ENCODE data around the gene NXF2. TPM values are rescaled to one million over a fixed set of nuclear protein-coding genes. Genes with fewer than 3 reads are reported as not detected.

NXF2 gene, protein sequence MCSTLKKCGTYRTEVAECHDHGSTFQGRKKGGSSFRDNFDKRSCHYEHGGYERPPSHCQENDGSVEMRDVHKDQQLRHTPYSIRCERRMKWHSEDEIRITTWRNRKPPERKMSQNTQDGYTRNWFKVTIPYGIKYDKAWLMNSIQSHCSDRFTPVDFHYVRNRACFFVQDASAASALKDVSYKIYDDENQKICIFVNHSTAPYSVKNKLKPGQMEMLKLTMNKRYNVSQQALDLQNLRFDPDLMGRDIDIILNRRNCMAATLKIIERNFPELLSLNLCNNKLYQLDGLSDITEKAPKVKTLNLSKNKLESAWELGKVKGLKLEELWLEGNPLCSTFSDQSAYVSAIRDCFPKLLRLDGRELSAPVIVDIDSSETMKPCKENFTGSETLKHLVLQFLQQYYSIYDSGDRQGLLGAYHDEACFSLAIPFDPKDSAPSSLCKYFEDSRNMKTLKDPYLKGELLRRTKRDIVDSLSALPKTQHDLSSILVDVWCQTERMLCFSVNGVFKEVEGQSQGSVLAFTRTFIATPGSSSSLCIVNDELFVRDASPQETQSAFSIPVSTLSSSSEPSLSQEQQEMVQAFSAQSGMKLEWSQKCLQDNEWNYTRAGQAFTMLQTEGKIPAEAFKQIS
- not detected for total RNA-seq

DNA sequence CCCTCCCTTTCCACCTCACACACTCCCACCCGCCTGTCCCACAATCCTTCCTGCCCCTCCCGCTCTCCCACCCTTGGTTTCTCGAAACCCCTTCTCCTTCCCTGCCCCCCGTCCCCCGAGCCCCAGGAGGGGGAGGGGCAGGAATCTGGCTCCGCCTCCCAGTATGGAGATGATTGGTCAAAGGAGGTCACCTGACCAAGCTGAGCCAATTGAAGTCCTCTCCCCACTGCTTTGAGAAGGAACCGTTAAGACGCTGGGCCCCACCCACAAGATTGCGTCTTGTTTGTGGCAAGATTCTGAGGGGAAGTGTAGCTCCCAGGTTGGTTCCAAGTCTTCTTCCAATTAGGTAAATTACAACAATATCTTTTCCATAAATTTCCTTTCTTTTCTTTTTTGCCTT lies at the start of gene NXF2:
Gene NXF2, plus strand, starts transcription at position 275 of the 400 bp plus-strand sequence. CDS start 59,912 bp downstream, outside the sequence.

DNA sequence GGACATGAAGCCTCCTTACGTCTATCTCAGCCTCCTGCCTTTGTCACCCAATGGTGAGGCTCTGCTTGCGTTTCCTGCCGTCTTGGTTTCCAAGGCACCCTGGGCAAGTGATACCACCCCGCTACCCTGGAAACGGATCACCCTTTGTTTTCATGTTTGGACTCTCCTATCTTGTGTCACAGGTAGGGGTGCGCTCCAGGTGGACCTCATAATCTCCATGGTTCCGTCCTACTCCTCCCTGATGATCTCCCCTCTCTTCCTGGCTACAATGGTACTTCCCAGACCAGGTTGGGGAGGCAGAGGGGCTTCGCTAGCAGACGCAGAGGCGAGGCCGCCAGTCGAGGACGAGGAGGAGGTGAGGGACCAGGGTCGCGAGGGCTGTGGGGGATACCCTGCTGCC lies 32.0 kb upstream of the NXF2 start, which contains the start of gene TCP11X1:
Gene TCP11X1, plus strand, starts transcription at position 316 of the 400 bp plus-strand sequence.

Other genes with a start within 250 kb of the NXF2 start
- gene TCEAL2, start 121.5 kb upstream of the NXF2 start, total RNA-seq = 13.2 TPM
- gene TCEAL6, start 104.7 kb upstream of the NXF2 start, total RNA-seq = 3.2 TPM
- 7.7 TPM for gene BEX5, start 91.2 kb upstream of the NXF2 start, total RNA-seq
- gene TCP11X1, start 31.9 kb upstream of the NXF2 start, total RNA-seq = not detected
- gene NXF2B, start 192.8 kb downstream of the NXF2 start, total RNA-seq = 0.44 TPM
- gene TCP11X2, start 224.6 kb downstream of the NXF2 start, total RNA-seq = 6.8 TPM